Measurements from ENCODE around the gene GMNC.
"Not testable (repeated sequence)": the region's sequence is repeated elsewhere in the genome, so short reads cannot be mapped to it uniquely, and the experiment has no call there.

GMNC gene

GRCh38 chr3:190883973-190884832 lies 21.7 kb upstream of the GMNC start:
- DNase-seq (ENCODE audit: insufficient read length, low spot score) (no peak), FAIRE-seq (peak; percentile 77)
- peak; percentile 89 for TF ChIP-seq CTCF (IDR thresholded peaks at IDR 0.05; ENCODE audit: insufficient read depth, missing control alignments)

- FAIRE-seq: no peak
- TF ChIP-seq CTCF (IDR thresholded peaks at IDR 0.05; ENCODE audit: insufficient read depth, missing control alignments): no peak
- DNase-seq (ENCODE audit: insufficient read length, low spot score): no peak
These were observed 20.6 kb upstream of the GMNC start for GRCh38 chr3:190883141-190883540.

- no peak for TF ChIP-seq CTCF (IDR thresholded peaks at IDR 0.05; ENCODE audit: insufficient read depth, missing control alignments)
- DNase-seq (ENCODE audit: insufficient read length, low spot score) (no peak), FAIRE-seq (no peak)
These were observed 15.4 kb upstream of the GMNC start for GRCh38 chr3:190877925-190878324.

GRCh38 chr3:190876433-190876832 lies 13.9 kb upstream of the GMNC start:
- DNase-seq (ENCODE audit: insufficient read length, low spot score); FAIRE-seq: not testable (repeated sequence)

- not testable (repeated sequence) for DNase-seq (ENCODE audit: insufficient read length, low spot score); FAIRE-seq
These were observed 12.6 kb upstream of the GMNC start for GRCh38 chr3:190875061-190875460.

- no peak for DNase-seq (ENCODE audit: insufficient read length, low spot score)
- no peak for FAIRE-seq
- no peak for TF ChIP-seq CTCF (IDR thresholded peaks at IDR 0.05; ENCODE audit: insufficient read depth, missing control alignments)
These were observed 7.6 kb upstream of the GMNC start for GRCh38 chr3:190870127-190870526.

GRCh38 chr3:190867071-190867470 lies 4.6 kb upstream of the GMNC start:
- FAIRE-seq: no peak
- no peak for TF ChIP-seq CTCF (IDR thresholded peaks at IDR 0.05; ENCODE audit: insufficient read depth, missing control alignments)
- DNase-seq (ENCODE audit: insufficient read length, low spot score): no peak

GRCh38 chr3:190865828-190866227 lies 3.3 kb upstream of the GMNC start:
- no peak for TF ChIP-seq CTCF (IDR thresholded peaks at IDR 0.05; ENCODE audit: insufficient read depth, missing control alignments)
- DNase-seq (ENCODE audit: insufficient read length, low spot score): no peak
- no peak for FAIRE-seq
